ENCODE measurements around the gene SP4. TPM values are rescaled to one million over a fixed set of nuclear protein-coding genes. Genes with fewer than 3 reads are reported as not detected.

SP4 gene
- total RNA-seq, 4 donors from 2014 or later, result 6.4 to 21.2 (median 15.3) TPM

- no peak for TF ChIP-seq POLR2A (IDR thresholded peaks at IDR 0.05)
- no peak for TF ChIP-seq CTCF (IDR thresholded peaks at IDR 0.05)
- no peak for DNase-seq
- H3K4me3 ChIP-seq, result no peak overlapping the region
- no peaks in the 10 kb centered on the region for H3K27me3 ChIP-seq
- intact Hi-C loops (cut with DNase I; ENCODE audit: low total_unique reads), result no loop called here
- H3K36me3 ChIP-seq, result no peaks in the 10 kb centered on the region
- H3K9me3 ChIP-seq, result no peaks in the 10 kb centered on the region
- no peaks in the 10 kb centered on the region for H3K4me1 ChIP-seq
- H3K27ac ChIP-seq, result no peak overlapping the region
Measured at GRCh38 chr7:21407796-21408480, 19.9 kb upstream of the SP4 start.

GRCh38 chr7:21408481-21408820, 19.4 kb upstream of the SP4 start:
- TF ChIP-seq CTCF (IDR thresholded peaks at IDR 0.05) (no peak), POLR2A (IDR thresholded peaks at IDR 0.05) (no peak)
- Histone ChIP-seq H3K27ac (no peak overlapping the region), H3K36me3 (no peaks in the 10 kb centered on the region), H3K4me1 (no peaks in the 10 kb centered on the region), H3K27me3 (no peaks in the 10 kb centered on the region), H3K9me3 (no peaks in the 10 kb centered on the region), H3K4me3 (no peak overlapping the region)
- no peak for DNase-seq
- intact Hi-C loops (cut with DNase I; ENCODE audit: low total_unique reads), result no loop called here

- Histone ChIP-seq H3K9me3 (no peaks in the 10 kb centered on the region), H3K27me3 (no peaks in the 10 kb centered on the region), H3K4me3 (no peak overlapping the region), H3K36me3 (no peaks in the 10 kb centered on the region), H3K27ac (no peak overlapping the region), H3K4me1 (no peaks in the 10 kb centered on the region)
- no peak for DNase-seq
- intact Hi-C loops (cut with DNase I; ENCODE audit: low total_unique reads), result no loop called here
- TF ChIP-seq POLR2A (IDR thresholded peaks at IDR 0.05) (no peak), CTCF (IDR thresholded peaks at IDR 0.05) (no peak)
Measured at GRCh38 chr7:21412410-21412851, 15.5 kb upstream of the SP4 start.

- intact Hi-C loops (cut with DNase I; ENCODE audit: low total_unique reads), result no loop called here
- Histone ChIP-seq H3K36me3 (no peaks in the 10 kb centered on the region), H3K4me1 (no peaks in the 10 kb centered on the region), H3K27ac (no peak overlapping the region), H3K4me3 (no peak overlapping the region), H3K27me3 (no peaks in the 10 kb centered on the region), H3K9me3 (no peaks in the 10 kb centered on the region)
- TF ChIP-seq POLR2A (IDR thresholded peaks at IDR 0.05) (no peak), CTCF (IDR thresholded peaks at IDR 0.05) (no peak)
- DNase-seq, result no peak
Measured at GRCh38 chr7:21412957-21413356, 14.9 kb upstream of the SP4 start.

- Histone ChIP-seq H3K36me3 (no peaks in the 10 kb centered on the region), H3K9me3 (no peaks in the 10 kb centered on the region), H3K27me3 (no peaks in the 10 kb centered on the region), H3K4me3 (no peak overlapping the region), H3K27ac (no peak overlapping the region), H3K4me1 (no peaks in the 10 kb centered on the region)
- TF ChIP-seq CTCF (IDR thresholded peaks at IDR 0.05) (no peak), POLR2A (IDR thresholded peaks at IDR 0.05) (no peak)
- intact Hi-C loops (cut with DNase I; ENCODE audit: low total_unique reads), result no loop called here
- no peak for DNase-seq
Measured at GRCh38 chr7:21413502-21413901, 14.4 kb upstream of the SP4 start.

Measured in uterus (tissue), 4 donors.